Measurements from ENCODE around the gene CACNA1A.

- no peak for TF ChIP-seq POLR2A (IDR thresholded peaks at IDR 0.05)
- TF ChIP-seq CTCF (IDR thresholded peaks at IDR 0.05) = peak; percentile 11 to 57 (median 31)
Observed at GRCh38 chr19:13430790-13431582, 75.3 kb downstream of the CACNA1A start.

Measured in body of pancreas (tissue), 4 donors.